Activated T-helper 17 cell treated with anti-CD3 and anti-CD28 coated beads, Interleukin-2, amount 50 U/mL, for 72 hours (primary cell): ENCODE data around the gene AKR1E2. TPM values are rescaled to one million over a fixed set of nuclear protein-coding genes. Genes with fewer than 3 reads are reported as not detected.
"Not testable (repeated sequence)": the region's sequence is repeated elsewhere in the genome, so short reads cannot be mapped to it uniquely, and the experiment has no call there.

Experiments
- ATAC-seq: fragments of 150-1000 bp; cut with Tn5 transposase; replicated peaks from 2 replicates; pipeline ENCODE4 v1.10.0; 2021; ENCODE audit warnings: mild to moderate bottlenecking, moderate library complexity
- H3K27ac Mint-ChIP-seq: one replicate; pipeline ENCODE4 v1.8.0; 2022; ENCODE audit warnings: mixed read lengths
- H3K27me3 Mint-ChIP-seq: one replicate; pipeline ENCODE4 v1.8.0; 2022; ENCODE audit warnings: mixed read lengths
- H3K36me3 Mint-ChIP-seq: one replicate; pipeline ENCODE4 v1.8.0; 2022; ENCODE audit warnings: low read depth, mild to moderate bottlenecking, mixed read lengths
- H3K4me1 Mint-ChIP-seq: one replicate; pipeline ENCODE4 v1.8.0; 2022; ENCODE audit warnings: mixed read lengths
- H3K4me3 Mint-ChIP-seq: one replicate; pipeline ENCODE4 v1.8.0; 2022; ENCODE audit warnings: mild to moderate bottlenecking, mixed read lengths
- H3K9me3 Mint-ChIP-seq: one replicate; pipeline ENCODE4 v1.8.0; 2022; ENCODE audit warnings: mixed read lengths
- total RNA-seq, 2 donors: library from RNA; stranded (reverse); gene quantifications; one replicate each; pipeline ENCODE4 v1.2.3, GENCODE V29; 2022

The AKR1E2 gene
- total RNA-seq, 2 donors from 2014 or later = 1.9 to 3.7 TPM

DNA sequence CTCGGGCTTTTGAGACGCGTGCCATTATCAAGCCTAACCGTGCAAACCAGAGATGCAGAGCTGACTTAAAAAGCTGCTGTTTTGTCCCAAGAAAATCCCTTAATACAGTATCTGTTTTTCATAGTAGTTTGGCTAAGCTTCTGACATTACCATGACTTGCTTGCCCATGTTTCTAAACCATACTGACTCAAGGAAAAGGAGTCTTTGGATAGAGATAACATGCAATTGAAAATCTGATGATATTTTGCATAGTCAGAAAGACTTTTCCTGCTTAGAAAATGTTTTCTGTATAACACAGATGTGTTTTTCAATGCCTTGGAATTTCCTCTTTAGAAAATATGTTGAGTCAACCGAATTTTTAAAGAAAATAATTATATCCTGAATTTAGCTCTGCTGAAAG lies 21.5 kb upstream of the AKR1E2 start:
- no peak for ATAC-seq
- Mint-ChIP-seq H3K36me3 (no peaks in the 10 kb centered on the region), H3K4me1 (no peaks in the 10 kb centered on the region), H3K9me3 (no peaks in the 10 kb centered on the region), H3K4me3 (no peak overlapping the region), H3K27me3 (peaks cover 15% of the 10 kb centered on the region), H3K27ac (no peak overlapping the region)

DNA sequence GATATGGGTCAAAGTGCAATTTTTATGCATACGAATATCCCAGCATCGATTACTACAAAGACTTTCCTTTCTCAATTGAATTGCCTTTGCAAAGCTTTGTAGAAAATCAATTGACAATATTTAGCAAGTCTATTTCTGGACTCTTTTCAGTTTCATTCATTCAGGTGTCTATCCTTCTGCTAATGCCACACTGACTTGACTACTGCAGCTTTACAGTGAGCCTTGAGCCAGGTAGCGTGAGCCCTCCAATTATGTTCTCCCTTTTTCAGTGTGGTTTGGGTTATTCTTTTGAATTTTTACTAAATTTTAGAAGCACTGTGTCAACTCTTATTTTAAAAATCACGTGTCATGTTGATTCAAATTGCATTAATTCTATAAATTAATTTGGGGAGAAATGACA lies 19.5 kb upstream of the AKR1E2 start:
- ATAC-seq = no peak

DNA sequence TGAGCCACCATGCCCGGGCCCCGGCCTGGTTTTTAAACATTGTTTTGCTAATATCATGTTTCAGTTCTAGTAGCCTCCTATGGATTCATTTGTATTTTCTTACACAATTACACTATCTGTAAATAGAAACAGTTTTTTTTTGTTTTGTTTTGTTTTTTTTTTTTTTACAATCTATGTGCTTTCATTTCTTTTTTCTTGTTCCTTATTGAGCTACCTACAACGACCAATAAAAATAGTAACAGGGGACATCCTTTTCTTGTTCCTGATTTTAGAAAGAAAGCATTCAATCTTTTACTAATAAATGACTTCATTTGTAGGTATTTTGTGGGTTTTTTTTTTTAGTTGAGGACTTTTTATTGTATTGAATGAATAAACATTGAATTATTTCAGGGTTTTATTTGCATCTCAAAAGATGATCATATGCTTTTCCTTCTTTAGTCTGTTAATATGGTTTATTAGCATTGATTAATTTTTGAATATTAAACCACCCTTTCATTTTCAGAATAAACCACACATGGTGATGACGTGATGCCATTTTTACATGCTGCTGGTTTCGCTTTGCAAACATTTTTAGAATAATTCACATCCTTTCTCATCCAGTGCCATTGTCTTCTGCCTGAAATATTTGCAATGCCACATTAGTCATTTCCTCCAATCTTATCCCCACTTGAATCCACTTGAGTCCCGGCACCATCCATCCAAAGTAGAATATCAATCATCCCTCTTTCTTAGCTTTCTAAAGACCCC lies 18.1 kb upstream of the AKR1E2 start:
- Mint-ChIP-seq H3K4me3 (no peak overlapping the region), H3K4me1 (no peaks in the 10 kb centered on the region), H3K27me3 (peaks cover 18% of the 10 kb centered on the region), H3K9me3 (no peaks in the 10 kb centered on the region), H3K36me3 (no peaks in the 10 kb centered on the region), H3K27ac (no peak overlapping the region)
- ATAC-seq = no peak

More for the DNA sequence above, 19.5 kb upstream of the AKR1E2 start:
- no peak overlapping the region for H3K27ac Mint-ChIP-seq
- H3K27me3 Mint-ChIP-seq = peaks cover 16% of the 10 kb centered on the region
- no peaks in the 10 kb centered on the region for H3K4me1 Mint-ChIP-seq
- no peak overlapping the region for H3K4me3 Mint-ChIP-seq
- no peaks in the 10 kb centered on the region for H3K36me3 Mint-ChIP-seq
- no peaks in the 10 kb centered on the region for H3K9me3 Mint-ChIP-seq

DNA sequence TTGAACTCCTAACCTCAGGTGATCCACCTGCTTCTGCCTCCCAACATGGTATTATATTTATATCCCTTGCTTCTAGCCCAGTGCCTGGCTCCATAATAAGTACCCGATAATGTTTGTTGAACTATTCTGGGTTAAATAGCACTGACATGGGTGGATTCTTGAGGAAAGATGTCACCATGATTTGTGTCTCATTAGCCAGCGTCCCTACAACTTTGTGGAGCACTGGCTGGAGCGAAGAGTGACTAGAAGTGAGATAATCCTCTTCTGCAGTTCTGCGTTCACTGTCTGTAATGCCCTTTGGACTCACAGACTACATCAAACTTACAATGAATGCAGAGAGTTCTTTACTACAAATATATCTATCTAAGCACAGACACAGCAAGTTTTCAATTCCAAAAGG lies 16.9 kb upstream of the AKR1E2 start:
- H3K4me3 Mint-ChIP-seq = no peak overlapping the region
- H3K4me1 Mint-ChIP-seq = no peaks in the 10 kb centered on the region
- ATAC-seq = no peak
- H3K27me3 Mint-ChIP-seq = peaks cover 18% of the 10 kb centered on the region
- no peaks in the 10 kb centered on the region for H3K9me3 Mint-ChIP-seq
- no peak overlapping the region for H3K27ac Mint-ChIP-seq
- H3K36me3 Mint-ChIP-seq = no peaks in the 10 kb centered on the region

DNA sequence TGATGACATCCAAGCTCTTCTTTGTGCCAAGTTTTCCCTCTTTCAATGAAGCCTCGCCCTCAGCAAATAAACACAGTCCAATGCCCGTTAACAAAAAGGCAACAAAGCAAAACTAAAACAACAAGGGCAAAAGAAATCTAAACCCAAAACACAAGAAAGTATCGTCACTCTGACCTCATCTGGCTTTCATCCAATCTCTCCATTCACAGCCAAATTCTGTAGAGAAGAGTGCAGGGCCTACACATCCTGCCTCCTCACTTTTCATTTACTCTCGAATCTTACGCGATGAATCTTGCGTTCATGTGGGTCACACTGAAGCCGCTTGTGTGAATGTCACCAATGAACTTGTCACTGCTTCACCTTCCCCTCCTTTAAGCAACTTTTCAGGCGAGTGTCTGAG lies 15.9 kb upstream of the AKR1E2 start:
- no peaks in the 10 kb centered on the region for H3K4me1 Mint-ChIP-seq
- H3K27ac Mint-ChIP-seq = no peak overlapping the region
- H3K9me3 Mint-ChIP-seq = no peaks in the 10 kb centered on the region
- H3K36me3 Mint-ChIP-seq = no peaks in the 10 kb centered on the region
- no peak for ATAC-seq
- no peak overlapping the region for H3K4me3 Mint-ChIP-seq
- peaks cover 18% of the 10 kb centered on the region for H3K27me3 Mint-ChIP-seq

DNA sequence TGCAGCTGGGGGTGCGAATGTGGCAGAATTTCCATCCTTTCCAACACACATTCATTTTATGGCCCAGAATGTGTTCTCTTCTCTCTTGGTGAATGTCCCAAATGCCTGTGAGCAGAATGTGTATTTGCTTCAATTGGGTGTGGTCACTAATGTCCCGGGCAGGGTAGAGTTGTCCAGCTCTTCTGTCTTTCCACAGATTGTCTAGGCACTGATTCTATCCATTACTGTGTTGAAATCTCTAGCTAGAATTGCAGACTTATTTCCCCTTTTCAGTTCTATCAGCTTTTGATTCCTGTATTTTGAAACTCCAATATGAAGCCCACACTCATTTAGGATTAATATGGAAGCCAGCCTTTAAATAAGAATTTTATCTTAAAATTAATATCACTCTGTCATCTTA lies 14.0 kb upstream of the AKR1E2 start:
- no peaks in the 10 kb centered on the region for H3K9me3 Mint-ChIP-seq
- no peak overlapping the region for H3K4me3 Mint-ChIP-seq
- H3K27ac Mint-ChIP-seq = no peak overlapping the region
- no peaks in the 10 kb centered on the region for H3K36me3 Mint-ChIP-seq
- H3K27me3 Mint-ChIP-seq = peaks cover 10% of the 10 kb centered on the region
- H3K4me1 Mint-ChIP-seq = no peaks in the 10 kb centered on the region
- no peak for ATAC-seq

DNA sequence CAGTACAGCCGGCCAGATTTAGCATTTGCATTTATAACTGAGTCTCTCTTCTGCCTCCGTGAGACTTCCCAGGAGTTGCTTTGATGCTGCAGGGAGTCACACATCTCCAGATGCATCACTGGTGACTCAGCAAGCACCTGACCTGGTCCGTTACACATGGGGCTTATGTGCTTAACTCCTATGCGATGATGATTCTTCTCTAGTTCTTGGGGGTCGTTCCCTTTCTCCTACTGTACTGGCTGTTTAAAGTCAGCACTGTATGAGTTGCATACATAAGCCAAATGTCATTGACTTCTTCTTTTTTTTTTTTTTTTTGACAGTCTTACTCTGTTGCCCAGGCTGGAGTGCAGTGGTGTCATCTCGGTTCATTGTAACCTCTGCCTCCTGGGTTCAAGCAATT lies 13.0 kb upstream of the AKR1E2 start:
- ATAC-seq = peak; percentile 49
- no peak overlapping the region for H3K4me3 Mint-ChIP-seq
- no peaks in the 10 kb centered on the region for H3K4me1 Mint-ChIP-seq
- H3K27me3 Mint-ChIP-seq = peaks cover 10% of the 10 kb centered on the region
- H3K9me3 Mint-ChIP-seq = no peaks in the 10 kb centered on the region
- H3K27ac Mint-ChIP-seq = no peak overlapping the region
- H3K36me3 Mint-ChIP-seq = no peaks in the 10 kb centered on the region

DNA sequence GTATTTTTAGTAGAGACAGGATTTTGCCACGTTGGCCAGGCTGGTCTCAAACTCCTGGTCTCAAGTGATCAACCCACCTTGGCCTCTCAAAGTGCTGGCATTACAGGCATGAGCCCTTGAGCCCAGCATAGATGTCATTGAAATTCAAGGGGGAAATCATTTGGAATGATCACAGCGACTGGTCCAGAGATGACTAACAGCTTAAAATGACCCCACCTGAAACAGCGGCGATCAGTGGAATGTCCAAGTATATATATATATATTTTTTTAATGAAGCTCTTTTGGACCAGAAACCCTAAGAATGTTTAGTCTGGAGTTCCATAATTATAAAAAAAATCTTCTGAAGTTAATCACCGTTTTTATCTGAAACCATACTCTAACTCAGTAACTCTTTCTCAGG lies 12.5 kb upstream of the AKR1E2 start:
- Mint-ChIP-seq H3K4me3 (no peak overlapping the region), H3K27ac (no peak overlapping the region), H3K36me3 (no peaks in the 10 kb centered on the region), H3K9me3 (no peaks in the 10 kb centered on the region), H3K4me1 (no peaks in the 10 kb centered on the region), H3K27me3 (peaks cover 10% of the 10 kb centered on the region)
- no peak for ATAC-seq

DNA sequence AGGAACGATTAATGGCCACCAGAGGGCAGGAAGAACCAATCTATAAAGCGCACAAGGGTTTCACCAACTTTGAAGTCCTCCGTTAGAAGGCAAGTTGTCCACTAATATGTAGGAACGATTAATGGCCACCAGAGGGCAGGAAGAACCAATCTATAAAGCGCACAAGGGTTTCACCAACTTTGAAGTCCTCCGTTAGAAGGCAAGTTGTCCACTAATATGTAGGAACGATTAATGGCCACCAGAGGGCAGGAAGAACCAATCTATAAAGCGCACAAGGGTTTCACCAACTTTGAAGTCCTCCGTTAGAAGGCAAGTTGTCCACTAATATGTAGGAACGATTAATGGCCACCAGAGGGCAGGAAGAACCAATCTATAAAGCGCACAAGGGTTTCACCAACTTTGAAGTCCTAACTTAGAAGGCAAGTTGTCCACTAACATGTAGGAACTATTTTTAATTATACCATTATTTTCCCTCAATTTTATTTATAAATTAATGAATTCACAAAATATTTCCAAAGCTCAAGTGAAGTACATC lies 10.3 kb upstream of the AKR1E2 start:
- not testable (repeated sequence) for H3K27me3 Mint-ChIP-seq, H3K4me1 Mint-ChIP-seq, H3K4me3 Mint-ChIP-seq, H3K27ac Mint-ChIP-seq, ATAC-seq, H3K9me3 Mint-ChIP-seq, H3K36me3 Mint-ChIP-seq

DNA sequence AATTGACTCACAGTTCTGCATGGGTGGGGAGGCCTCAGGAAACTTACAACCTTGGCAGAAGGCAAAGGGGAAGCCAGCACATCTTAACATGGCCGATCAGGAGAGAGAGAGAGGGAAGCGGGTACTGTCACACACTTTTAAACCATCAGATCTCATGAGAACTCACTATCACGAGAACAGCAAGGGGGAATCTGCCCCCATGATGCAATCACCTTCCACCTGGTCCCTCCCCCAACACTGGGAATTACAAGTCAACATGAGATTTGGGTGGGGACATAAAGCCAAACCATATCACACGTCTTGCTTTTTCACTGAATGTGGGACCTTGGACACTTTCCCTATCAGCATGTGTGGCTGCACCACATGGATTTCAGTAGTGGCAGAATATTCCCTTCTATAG lies 9.0 kb upstream of the AKR1E2 start:
- Mint-ChIP-seq H3K36me3 (no peaks in the 10 kb centered on the region), H3K9me3 (no peaks in the 10 kb centered on the region), H3K27me3 (peaks cover 11% of the 10 kb centered on the region), H3K4me3 (no peak overlapping the region), H3K27ac (no peak overlapping the region), H3K4me1 (no peaks in the 10 kb centered on the region)
- ATAC-seq = no peak

DNA sequence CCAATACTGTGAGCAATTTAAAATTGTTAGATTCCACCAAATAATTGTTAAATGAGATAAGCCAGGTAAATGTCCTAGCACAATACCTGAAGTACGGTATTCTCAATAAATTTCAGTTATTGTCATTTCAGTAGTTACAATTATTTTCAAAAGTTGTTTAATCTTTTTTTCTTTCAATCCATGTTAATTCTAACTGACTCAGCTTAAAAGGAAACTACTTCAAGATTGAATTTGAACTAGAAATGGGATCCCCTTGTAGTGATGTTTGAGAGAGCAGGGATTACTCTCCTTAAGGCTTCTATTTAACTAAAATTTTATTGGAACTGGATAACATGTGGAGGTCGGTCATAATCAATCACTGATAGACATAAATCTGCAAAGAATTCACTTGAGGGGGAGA lies 6.9 kb upstream of the AKR1E2 start:
- ATAC-seq = no peak
- no peak overlapping the region for H3K4me3 Mint-ChIP-seq
- no peaks in the 10 kb centered on the region for H3K9me3 Mint-ChIP-seq
- peaks cover 15% of the 10 kb centered on the region for H3K27me3 Mint-ChIP-seq
- H3K27ac Mint-ChIP-seq = no peak overlapping the region
- H3K36me3 Mint-ChIP-seq = no peaks in the 10 kb centered on the region
- no peaks in the 10 kb centered on the region for H3K4me1 Mint-ChIP-seq

DNA sequence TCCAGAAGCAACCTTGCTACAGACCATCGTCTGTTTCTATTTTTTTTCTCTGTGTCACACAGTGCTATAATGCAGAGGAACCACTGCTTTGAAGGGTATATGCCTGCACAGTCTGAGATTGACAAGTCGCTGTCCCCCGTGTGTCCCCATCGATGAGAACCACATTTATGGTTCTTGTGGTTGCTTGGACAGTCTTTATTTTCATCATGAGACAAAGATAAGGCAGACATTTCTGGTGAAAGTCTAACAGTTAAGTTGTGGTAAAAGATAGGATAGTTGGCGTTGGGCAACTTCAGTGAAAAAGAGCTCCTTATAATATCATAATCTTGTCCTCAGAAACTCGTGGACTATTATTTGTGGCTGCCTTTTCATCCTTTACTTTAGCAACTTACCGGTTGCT lies 6.3 kb upstream of the AKR1E2 start:
- Mint-ChIP-seq H3K4me1 (no peaks in the 10 kb centered on the region), H3K4me3 (no peak overlapping the region), H3K9me3 (no peaks in the 10 kb centered on the region), H3K36me3 (no peaks in the 10 kb centered on the region), H3K27me3 (peaks cover 17% of the 10 kb centered on the region), H3K27ac (no peak overlapping the region)
- no peak for ATAC-seq

DNA sequence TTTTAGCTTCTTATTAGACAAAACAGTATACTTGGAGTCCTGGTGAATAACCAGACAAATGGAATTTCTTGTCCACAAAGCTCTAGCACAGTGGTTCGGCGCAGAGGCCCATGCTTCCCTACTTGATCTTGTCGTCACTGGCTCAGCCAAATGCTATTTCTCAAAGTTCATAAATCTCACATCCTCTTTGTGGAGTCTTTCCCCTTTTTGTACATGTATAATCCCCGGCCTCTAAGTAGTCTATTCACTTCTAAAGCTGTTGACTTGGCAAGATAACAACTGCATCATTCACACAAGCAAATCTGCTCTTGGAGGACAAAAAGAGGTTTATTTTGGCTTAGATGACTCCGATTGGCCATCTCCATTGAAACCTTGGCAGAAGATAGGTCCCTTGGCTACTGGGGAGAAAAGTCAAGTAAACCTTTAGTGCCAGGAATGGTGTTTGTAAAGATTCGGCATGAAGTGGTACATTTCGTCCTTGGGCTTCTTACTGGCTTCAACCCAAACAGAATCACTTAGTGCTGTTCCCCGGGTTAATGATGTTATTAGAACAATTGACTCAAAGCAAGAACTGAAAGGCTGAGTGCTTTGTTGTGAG lies 5.1 kb upstream of the AKR1E2 start:
- H3K27ac Mint-ChIP-seq = no peak overlapping the region
- H3K36me3 Mint-ChIP-seq = no peaks in the 10 kb centered on the region
- H3K4me3 Mint-ChIP-seq = no peak overlapping the region
- peaks cover 22% of the 10 kb centered on the region for H3K27me3 Mint-ChIP-seq
- H3K4me1 Mint-ChIP-seq = no peaks in the 10 kb centered on the region
- no peaks in the 10 kb centered on the region for H3K9me3 Mint-ChIP-seq
- no peak for ATAC-seq

DNA sequence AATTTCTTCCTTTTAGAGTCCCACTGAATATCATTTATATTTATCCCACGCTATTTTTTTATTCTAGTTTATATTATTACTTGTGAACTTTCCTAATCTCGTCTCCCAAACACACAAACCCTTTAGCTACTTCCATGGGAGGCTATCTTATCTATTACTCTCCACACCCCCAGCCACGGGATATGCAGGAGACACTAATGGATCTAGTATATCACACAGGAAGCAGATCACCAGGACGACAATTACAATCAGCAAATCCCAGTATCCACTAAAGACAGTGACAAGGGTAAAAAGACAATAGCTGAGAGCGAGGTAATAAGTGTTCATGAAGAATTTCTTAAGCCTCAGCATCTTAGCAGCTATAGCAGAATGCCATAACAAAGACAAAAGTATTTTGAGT lies 3.8 kb upstream of the AKR1E2 start:
- Mint-ChIP-seq H3K4me3 (no peak overlapping the region), H3K9me3 (no peaks in the 10 kb centered on the region), H3K27ac (no peak overlapping the region), H3K36me3 (no peaks in the 10 kb centered on the region), H3K4me1 (no peaks in the 10 kb centered on the region), H3K27me3 (peaks cover 24% of the 10 kb centered on the region)
- ATAC-seq = no peak

DNA sequence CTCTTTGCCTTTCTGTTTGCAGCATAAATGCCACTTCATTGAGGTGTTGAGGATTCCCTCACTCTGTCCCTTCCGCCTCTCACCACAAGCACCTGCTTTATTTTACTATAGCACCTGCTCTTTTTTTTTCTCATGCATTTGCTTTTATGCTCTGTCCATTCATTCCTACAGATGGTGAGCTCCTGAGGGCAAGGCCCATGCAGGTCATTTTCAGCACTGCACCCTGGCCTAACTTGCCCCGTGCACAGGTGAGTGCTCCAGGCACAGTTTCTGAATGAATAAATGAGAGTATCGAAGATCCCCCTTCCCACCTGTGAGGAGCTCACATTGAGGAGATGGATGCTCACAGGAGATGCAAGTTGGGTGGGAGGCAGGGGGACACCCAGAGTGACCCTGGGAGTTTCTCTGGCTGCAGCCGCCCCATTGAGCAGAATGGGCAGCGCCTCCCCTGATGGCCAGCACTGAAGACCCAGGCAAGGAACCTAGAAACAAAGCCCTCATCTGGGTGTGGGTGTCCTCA lies 1.2 kb upstream of the AKR1E2 start:
- Mint-ChIP-seq H3K4me1 (no peaks in the 10 kb centered on the region), H3K27ac (no peak overlapping the region), H3K36me3 (no peaks in the 10 kb centered on the region), H3K9me3 (no peaks in the 10 kb centered on the region), H3K4me3 (no peak overlapping the region), H3K27me3 (peaks cover 27% of the 10 kb centered on the region)
- no peak for ATAC-seq
